Memory B cell (primary cell): ENCODE results near the gene CA10.

Experiments
- ATAC-seq: fragments of 150-1000 bp; cut with Tn5 transposase; 2 replicates; pipeline ENCODE4 v1.10.0; 2021; ENCODE audit warnings: low read depth, mild to moderate bottlenecking, moderate library complexity
- DNase-seq, 2 donors: peaks; one replicate each; pipeline ENCODE4 v3.0.0; 2022; ENCODE audit warnings: low spot score in 2 of 2
- H3K27ac Mint-ChIP-seq: one replicate; pipeline ENCODE4 v1.8.0; 2022; ENCODE audit warnings: mild to moderate bottlenecking, moderate library complexity, mixed read lengths
- H3K27me3 Mint-ChIP-seq: one replicate; pipeline ENCODE4 v1.8.0; 2022; ENCODE audit warnings: mixed read lengths
- H3K36me3 Mint-ChIP-seq: one replicate; pipeline ENCODE4 v1.8.0; 2022; ENCODE audit warnings: mild to moderate bottlenecking, mixed read lengths
- H3K4me1 Mint-ChIP-seq: one replicate; pipeline ENCODE4 v1.8.0; 2022; ENCODE audit warnings: mixed read lengths
- H3K4me3 Mint-ChIP-seq: one replicate; pipeline ENCODE4 v1.8.0; 2022; ENCODE audit warnings: mild to moderate bottlenecking, moderate library complexity, mixed read lengths
- H3K9me3 Mint-ChIP-seq: one replicate; pipeline ENCODE4 v1.8.0; 2022; ENCODE audit warnings: mixed read lengths

The CA10 gene

GRCh38 chr17:52158450-52159042 is at the start of gene CA10:
TSS of gene CA10 (minus strand) at chr17:52158714.
- Mint-ChIP-seq H3K27me3 (peaks cover 5% of the 10 kb centered on the region), H3K4me1 (no peaks in the 10 kb centered on the region), H3K36me3 (no peaks in the 10 kb centered on the region), H3K9me3 (peaks cover 5% of the 10 kb centered on the region), H3K4me3 (no peak within 1 kb of the TSS), H3K27ac (no peak within 1 kb of the TSS)
- DNase-seq (no peak), ATAC-seq (no peak)

DNA sequence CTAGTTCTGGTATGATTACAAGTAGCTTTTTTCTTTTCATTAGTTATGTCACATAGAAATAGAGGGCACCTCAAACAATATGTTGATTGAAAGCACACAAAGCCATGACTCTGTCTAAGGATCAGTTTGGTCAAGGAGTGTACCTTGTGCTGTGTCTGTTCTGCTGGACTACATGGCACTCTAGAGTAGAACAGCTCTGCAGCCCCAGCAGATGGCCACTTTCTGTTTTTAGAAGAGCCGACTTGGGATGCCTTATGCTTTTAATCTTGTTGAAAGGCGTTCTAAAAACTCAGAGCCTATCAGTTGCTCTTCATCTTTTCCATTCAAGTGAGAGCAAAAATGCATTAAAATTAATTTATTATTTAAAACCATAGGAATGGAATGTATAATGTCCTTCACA is 49.3 kb upstream of the CA10 start:
- Mint-ChIP-seq H3K36me3 (no peaks in the 10 kb centered on the region), H3K9me3 (peaks cover 2% of the 10 kb centered on the region), H3K4me3 (no peak overlapping the region), H3K27ac (no peak overlapping the region), H3K4me1 (no peaks in the 10 kb centered on the region), H3K27me3 (no peaks in the 10 kb centered on the region)
- DNase-seq (no peak), ATAC-seq (no peak)

GRCh38 chr17:52202520-52203080 is 44.1 kb upstream of the CA10 start:
- H3K9me3 Mint-ChIP-seq: peaks cover 3% of the 10 kb centered on the region
- no peak overlapping the region for H3K27ac Mint-ChIP-seq
- no peaks in the 10 kb centered on the region for H3K36me3 Mint-ChIP-seq
- DNase-seq: no peak
- no peak overlapping the region for H3K4me3 Mint-ChIP-seq
- no peak for ATAC-seq
- no peaks in the 10 kb centered on the region for H3K27me3 Mint-ChIP-seq
- no peaks in the 10 kb centered on the region for H3K4me1 Mint-ChIP-seq

DNA sequence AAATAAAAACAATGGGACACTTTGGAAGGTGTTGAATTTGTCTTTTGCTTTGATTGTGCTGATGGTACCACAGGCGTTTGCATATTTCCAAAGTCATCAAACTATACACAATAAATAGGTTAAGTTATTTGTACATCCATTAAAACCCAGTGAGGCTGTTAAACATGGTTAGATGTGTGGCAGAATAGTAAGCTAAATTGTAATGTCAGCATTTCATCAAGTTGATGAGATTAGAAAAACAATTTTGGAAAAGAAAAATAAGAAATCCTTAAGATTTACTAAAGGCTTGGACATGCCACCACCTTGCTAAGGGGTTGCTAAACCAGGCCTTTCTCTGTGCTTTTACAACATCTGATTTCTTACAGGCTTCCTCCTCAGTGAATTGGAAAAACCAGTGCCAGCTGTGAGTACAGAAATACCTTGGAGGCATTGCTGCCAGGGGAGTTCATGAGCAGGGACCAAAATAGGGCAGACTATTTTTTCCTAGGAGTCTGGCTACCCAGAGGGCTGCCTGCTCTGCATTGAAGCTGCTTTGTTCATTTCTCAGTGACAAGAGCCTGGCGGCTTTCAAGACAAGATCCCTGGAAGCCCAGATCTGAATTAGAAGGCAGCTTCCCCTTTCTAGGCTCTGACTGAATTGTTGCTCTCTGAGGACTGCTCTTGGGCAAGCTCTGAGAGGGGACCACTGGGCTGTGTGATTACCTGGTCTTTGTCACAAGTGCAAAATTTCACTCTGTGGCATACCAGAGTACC is 43.4 kb upstream of the CA10 start:
- ATAC-seq: no peak
- H3K4me1 Mint-ChIP-seq: no peaks in the 10 kb centered on the region
- no peak overlapping the region for H3K4me3 Mint-ChIP-seq
- DNase-seq: no peak
- no peak overlapping the region for H3K27ac Mint-ChIP-seq
- H3K36me3 Mint-ChIP-seq: no peaks in the 10 kb centered on the region
- H3K9me3 Mint-ChIP-seq: peaks cover 5% of the 10 kb centered on the region
- H3K27me3 Mint-ChIP-seq: no peaks in the 10 kb centered on the region

GRCh38 chr17:52191491-52191890 is 33.0 kb upstream of the CA10 start:
- H3K4me1 Mint-ChIP-seq: no peaks in the 10 kb centered on the region
- DNase-seq (no peak), ATAC-seq (no peak)
- no peaks in the 10 kb centered on the region for H3K27me3 Mint-ChIP-seq
- no peak overlapping the region for H3K4me3 Mint-ChIP-seq
- no peaks in the 10 kb centered on the region for H3K36me3 Mint-ChIP-seq
- no peak overlapping the region for H3K27ac Mint-ChIP-seq
- peaks cover 5% of the 10 kb centered on the region for H3K9me3 Mint-ChIP-seq

GRCh38 chr17:52181782-52182181 is 23.3 kb upstream of the CA10 start:
- H3K4me1 Mint-ChIP-seq: no peaks in the 10 kb centered on the region
- no peaks in the 10 kb centered on the region for H3K9me3 Mint-ChIP-seq
- no peak overlapping the region for H3K27ac Mint-ChIP-seq

GRCh38 chr17:52178012-52178411 is 19.5 kb upstream of the CA10 start:
- Mint-ChIP-seq H3K36me3 (no peaks in the 10 kb centered on the region), H3K27ac (no peak overlapping the region), H3K27me3 (no peaks in the 10 kb centered on the region), H3K9me3 (no peaks in the 10 kb centered on the region), H3K4me3 (no peak overlapping the region), H3K4me1 (no peaks in the 10 kb centered on the region)
- no peak for DNase-seq
- no peak for ATAC-seq

More at GRCh38 chr17:52181782-52182181, 23.3 kb upstream of the CA10 start:
- Mint-ChIP-seq H3K36me3 (no peaks in the 10 kb centered on the region), H3K27me3 (no peaks in the 10 kb centered on the region), H3K4me3 (no peak overlapping the region)
- no peak for DNase-seq
- ATAC-seq: no peak

DNA sequence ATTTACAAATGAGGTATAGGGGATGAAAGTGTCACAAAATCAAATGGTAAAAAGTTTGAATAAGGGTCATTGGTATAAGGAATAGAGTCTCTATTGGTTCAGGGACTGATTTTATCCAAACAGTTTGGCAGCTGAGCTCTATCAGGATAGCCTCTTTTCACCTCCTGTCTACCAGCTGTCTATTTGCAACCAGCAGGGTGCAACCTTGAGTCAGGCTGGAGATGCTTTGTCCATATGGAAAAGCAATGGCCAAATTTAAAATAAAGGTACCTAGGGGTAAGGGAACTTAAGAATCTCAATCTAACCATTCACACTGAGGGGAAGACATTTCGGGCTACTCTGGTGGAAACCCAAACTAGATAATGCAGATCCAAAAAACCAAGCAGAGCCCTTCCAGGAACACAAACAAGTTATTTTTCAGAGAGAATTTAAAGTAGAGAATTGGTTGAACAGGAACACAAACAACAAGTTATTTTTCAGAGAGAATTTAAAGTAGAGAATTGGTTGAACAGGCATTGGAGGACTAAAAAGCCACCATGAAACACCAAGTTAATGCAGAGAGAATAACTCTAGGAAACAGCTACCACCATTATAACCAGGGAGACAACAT is 12.6 kb upstream of the CA10 start:
- Mint-ChIP-seq H3K4me1 (no peaks in the 10 kb centered on the region), H3K36me3 (no peaks in the 10 kb centered on the region), H3K4me3 (no peak overlapping the region), H3K27ac (no peak overlapping the region), H3K27me3 (no peaks in the 10 kb centered on the region), H3K9me3 (no peaks in the 10 kb centered on the region)
- no peak for ATAC-seq
- no peak for DNase-seq

- DNase-seq (no peak), ATAC-seq (no peak)
- Mint-ChIP-seq H3K27me3 (peaks cover 5% of the 10 kb centered on the region), H3K36me3 (no peaks in the 10 kb centered on the region), H3K4me1 (no peaks in the 10 kb centered on the region), H3K27ac (no peak overlapping the region), H3K4me3 (no peak overlapping the region), H3K9me3 (peaks cover 7% of the 10 kb centered on the region)
Observed at GRCh38 chr17:52160136-52160567, 1.6 kb upstream of the CA10 start.

- Mint-ChIP-seq H3K27me3 (peaks cover 5% of the 10 kb centered on the region), H3K4me3 (no peak overlapping the region), H3K36me3 (no peaks in the 10 kb centered on the region), H3K27ac (no peak overlapping the region), H3K4me1 (no peaks in the 10 kb centered on the region), H3K9me3 (peaks cover 5% of the 10 kb centered on the region)
- ATAC-seq (no peak), DNase-seq (no peak)
Observed at GRCh38 chr17:52159246-52160135, 977 bp upstream of the CA10 start.

- Mint-ChIP-seq H3K27me3 (peaks cover 5% of the 10 kb centered on the region), H3K4me3 (no peak overlapping the region), H3K27ac (no peak overlapping the region)
Observed at GRCh38 chr17:52157603-52158449, 688 bp downstream of the CA10 start.

DNA sequence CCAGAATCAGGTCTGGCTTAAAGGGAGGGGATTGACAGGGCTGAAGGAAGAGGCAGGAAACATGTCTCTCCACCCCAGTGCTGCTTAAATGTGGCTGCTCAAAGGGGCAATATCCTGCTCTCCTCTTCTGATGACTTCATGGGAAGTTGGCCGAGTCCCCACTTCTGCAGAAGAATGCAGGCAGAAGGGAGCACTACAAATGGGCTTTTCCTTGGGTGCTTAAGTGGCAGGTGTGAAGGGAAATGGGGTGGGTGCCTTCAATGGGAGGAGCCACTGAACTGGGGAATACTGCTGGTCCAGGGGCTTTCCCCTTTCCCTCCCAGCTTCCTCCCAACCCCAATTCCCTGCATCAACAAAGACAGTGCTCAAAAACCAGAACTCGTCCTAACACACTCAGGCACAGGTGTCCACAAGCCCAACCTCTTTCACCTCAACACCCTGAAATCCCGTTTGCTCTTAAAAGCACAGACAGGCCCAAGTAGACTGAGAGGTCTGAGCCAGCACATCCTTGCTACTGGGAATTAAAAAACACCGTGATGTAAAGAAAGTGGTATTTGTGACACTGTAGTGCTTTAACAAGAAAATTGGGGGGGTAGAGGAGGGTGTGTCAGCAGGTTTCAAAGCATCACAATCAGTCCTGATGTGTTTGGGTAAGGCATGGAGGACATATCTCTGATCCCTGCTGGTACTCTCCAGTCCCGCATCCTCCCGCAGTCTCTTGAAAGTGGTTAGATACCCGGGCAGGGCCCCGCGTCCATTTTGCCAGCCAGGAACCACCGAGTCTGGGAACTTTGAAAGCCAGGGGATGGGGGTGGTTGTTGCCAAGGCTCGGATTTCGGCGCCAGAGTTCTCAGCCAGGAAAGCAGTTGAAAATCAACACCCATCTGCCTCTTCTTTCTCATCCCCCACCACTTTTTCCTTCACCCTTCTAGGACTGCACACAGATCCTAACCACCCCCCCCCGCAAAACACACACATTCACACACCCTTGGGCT is 1.6 kb downstream of the CA10 start:
- H3K27me3 Mint-ChIP-seq: peaks cover 5% of the 10 kb centered on the region

More at GRCh38 chr17:52157603-52158449, 688 bp downstream of the CA10 start:
- ATAC-seq: no peak
- no peak for DNase-seq
- Mint-ChIP-seq H3K9me3 (peaks cover 5% of the 10 kb centered on the region), H3K4me1 (no peaks in the 10 kb centered on the region), H3K36me3 (no peaks in the 10 kb centered on the region)

More for the DNA sequence above, 1.6 kb downstream of the CA10 start:
- no peak for DNase-seq
- H3K4me3 Mint-ChIP-seq: no peak overlapping the region
- no peaks in the 10 kb centered on the region for H3K36me3 Mint-ChIP-seq
- H3K9me3 Mint-ChIP-seq: peaks cover 3% of the 10 kb centered on the region
- no peak overlapping the region for H3K27ac Mint-ChIP-seq
- ATAC-seq: no peak
- H3K4me1 Mint-ChIP-seq: no peaks in the 10 kb centered on the region
